GM03348 (cell line): Measurements from ENCODE around the gene VEZT.
A peak's percentile ranks its signal among the peaks of the same experiment; 100 is the strongest.
"Not testable (repeated sequence)": the region's sequence is repeated elsewhere in the genome, so short reads cannot be mapped to it uniquely, and the experiment has no call there.

ENCODE experiments used
- DNase-seq: peaks from one replicate; pipeline ENCODE4 v3.0.0; 2012; ENCODE audit warnings: low spot score

The VEZT gene

DNA sequence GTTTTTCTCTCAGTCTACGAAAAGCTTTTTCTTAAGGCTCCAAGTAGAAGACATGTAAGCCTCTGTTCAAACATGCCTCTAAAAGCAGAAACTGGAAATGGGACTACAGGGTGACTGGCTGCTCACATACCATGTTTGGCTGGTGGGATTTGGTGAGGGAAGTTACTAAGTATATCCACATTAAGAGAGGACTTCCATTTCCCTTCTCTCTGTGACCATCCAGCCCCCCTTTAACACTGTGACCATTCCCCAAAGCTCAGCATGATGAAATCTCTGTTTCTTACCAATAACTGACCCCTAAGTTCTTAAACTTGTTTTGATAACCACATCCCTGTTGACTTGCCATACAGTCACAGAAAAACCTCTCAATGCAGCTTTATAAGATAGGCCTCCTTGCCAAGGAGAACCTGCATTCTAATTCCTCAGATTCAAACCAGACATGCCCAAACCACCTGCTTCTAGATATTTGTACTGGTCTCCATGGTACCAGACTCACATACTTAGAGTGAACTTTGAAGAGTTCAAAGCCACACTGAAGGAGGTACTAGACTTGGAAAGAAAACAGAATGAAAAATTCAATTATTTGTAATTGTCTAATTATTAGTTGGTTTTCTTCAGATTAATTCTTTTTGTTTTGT, 102.2 kb downstream of the VEZT start:
- DNase-seq, result no peak

DNA sequence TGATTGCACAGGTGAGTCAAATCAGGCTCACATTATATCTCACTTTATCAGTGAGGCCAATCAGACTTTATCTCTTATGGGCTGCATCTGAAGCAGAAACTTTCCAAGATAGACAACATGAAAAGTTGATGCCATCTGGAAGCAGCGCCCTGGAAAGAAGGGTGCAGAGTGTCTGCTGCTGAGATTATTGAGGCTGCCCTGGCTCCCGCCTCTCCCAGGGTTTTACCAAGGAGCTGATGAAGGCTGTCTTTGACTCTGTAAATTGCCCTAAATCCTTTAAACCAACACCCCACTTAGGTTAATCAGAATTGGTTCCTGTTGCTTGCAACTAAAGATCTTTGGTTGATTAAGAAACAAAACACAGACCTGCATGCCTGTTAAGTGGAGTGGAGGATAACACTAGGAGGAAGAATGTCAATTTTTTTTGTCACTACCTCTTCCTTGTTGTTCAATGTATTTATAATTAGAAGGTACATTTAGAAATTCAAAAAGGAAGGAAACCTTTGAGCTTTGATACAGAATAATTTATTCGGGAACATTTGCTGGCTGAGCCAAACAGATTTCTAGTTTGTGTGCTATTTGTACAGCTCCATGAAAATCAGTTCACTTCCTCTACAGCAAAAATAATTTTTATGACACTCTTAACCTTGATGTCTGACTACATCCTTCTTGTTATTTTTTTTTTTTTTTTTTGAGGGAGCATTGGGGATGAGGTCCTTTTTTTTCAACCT, 104.1 kb downstream of the VEZT start:
- no peak for DNase-seq

DNA sequence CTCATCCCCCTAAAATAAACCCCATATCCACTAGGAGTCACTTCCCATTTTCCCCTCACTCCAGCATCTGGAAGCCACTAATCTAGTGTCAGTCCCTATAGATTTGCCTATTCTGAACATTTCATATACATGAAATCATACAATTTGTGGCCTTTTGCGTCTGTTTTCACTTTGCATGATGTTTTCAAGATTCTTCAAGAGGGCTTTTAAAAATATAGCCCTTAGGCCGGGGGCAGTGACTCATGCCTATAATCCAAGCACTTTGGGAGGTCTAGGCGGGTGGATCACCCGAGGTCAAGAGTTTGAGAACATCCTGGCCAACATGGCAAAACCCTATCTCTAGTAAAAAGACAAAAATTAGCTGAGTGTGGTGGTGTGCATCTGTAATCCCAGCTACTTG, 104.7 kb downstream of the VEZT start:
- no peak for DNase-seq

DNA sequence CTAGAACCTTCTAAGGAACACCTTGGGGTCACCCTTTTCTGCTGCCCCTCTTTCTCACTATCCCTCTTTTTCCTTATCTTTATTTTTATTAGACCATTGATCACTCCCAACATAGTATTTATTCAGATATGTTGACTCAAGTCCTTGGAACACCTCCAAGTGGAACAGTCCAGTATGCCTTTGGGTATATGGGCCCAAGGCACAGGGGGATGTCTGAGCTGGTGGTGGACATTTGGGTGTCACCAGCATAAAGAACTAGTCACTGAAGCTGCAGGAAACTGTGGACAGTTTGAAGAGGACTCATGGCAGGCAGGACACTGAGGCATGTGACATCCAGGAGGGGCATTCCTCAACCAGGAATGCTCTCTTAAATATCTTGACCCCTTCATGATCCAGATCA, 105.6 kb downstream of the VEZT start:
- no peak for DNase-seq

DNA sequence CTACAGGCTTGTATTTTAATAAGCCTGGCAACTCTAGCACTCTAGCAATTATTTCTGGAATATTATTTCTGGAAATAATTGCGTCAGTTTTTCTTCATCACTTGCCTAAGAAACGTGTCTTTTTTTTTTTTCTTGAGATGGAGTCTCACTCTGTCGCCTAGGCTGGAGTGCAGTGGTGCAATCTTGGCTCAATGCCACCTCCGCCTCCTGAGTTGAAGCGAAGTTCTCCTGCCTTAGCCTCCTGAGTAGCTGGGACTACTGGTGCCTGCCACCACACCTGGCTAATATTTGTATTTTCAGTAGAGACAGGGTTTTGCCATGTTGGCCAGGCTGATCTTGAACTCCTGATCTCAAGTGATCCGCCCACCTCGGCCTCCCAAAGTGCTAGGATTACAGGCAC, 106.6 kb downstream of the VEZT start:
- not testable (repeated sequence) for DNase-seq

DNA sequence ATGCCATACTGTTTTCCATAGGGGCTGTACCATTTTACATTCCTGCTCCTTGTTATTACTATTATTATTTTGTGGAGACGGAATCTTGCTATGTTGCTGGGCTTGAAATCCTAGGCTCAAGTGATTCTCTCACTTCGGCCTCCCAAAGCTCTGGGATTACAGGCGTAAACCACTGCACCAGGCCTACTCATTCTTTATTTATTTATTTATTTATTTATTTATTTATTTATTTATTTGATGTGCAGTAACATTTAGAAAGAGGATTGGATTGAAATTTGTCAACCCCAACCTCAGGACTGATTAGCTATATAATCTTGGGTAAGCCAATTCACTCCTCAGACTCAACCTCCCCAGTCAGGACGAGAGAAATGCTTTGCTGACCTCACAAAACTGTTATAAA, 107.9 kb downstream of the VEZT start:
- no peak for DNase-seq

DNA sequence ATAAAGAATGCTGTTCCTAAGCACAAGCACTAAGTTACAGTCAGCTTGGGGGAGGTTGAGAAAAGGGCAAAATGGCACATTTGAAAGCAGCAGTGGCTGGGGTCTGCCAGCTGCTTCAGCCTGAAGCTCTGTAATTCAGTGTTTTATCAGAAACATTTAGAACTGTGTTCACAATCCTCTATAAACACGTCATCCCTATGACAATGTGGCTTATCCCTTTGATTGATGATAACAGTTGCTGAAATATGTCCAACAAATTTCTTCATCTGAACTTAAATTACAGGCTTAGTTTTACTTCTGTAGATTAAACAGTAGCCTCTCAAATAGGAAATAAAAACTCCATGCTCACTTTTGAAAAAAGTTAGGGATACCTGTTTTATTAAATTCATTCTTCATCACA, 108.8 kb downstream of the VEZT start:
- peak; percentile 44 for DNase-seq

DNA sequence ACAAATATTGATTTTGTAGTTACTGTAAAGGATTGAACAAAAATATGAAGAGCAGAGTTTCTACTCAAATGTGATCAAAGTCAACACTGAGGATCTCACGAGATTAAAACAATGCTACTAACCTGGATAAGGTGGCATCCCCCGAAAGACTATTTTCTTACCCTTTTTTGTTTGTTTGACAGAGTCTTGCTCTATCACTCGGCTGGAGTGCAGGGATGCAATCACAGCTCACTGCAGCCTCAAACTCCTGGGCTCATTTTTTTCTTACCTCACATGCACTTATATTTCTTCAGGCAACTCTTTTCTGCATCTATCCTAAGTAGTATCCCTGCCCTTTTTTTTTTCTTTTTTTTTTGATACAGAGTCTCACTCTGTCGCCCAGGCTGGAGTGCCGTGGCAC, 109.2 kb downstream of the VEZT start:
- DNase-seq, result no peak

DNA sequence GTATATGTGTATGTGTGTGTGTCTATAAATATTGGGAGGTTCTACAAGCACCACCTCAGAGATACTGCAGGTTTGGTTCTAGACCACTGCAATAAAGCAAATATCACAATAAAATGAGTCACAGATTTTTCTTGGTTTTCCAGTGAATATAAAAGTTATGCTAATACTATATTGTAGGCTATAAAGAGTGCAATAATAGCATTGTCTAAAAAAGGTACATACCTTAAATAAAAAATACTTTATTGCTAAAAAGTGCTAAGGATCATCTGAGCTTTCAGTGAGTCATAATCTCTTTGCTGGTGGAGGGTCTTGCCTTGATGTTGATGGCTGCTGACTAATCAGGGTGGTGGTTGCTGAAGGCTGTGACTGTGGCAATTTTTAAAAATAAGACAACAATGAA, 111.1 kb downstream of the VEZT start:
- no peak for DNase-seq

DNA sequence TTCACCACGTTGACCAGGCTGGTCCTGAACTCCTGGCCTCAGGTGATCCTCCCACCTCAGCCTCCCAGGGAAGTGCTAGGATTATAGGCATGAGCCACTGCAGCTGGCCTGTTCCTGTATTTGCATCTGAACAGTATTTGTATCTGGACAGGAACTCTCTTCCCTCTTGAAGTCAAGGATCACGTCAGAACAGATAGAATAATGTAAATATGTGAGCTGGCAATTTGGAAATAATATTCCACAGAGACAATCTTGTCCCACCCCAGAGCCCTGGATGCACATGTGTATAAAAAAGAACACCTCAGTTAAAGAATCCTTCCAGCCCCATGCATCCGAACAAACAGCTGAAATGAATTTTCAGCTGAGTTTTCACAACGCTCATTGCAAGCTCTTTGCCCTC, 118.3 kb downstream of the VEZT start:
- DNase-seq, result no peak

DNA sequence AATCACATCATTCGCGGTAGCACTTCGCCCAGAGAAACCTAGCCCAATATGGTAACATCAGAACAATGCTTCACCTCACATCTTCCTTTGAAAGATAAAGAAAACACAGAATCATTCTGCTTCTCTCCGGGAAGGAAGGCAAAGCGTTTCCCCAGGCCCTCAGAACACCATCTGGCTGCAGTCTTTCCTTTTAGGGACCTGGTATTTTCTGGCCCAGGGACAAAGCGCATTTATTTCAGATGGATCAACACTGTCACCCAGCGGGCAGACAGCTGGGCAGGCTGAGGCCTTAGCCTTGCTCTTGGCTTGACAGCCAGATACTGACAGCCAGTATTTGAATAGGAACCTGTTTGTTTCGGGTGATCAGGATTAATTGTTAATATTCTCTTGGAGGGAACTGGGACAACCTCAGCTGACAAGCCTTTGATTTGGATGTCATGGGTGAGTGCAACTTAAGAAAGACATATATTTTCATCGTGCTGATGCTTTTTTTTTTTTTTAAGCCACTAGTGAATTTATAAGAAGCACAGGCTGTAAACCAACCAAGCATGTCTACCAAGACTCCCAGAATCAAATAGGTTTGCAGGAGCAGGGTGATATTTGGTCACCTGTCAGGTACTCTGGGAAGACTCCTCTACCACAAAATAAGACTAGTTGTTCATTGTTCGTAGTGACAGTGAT, 118.9 kb downstream of the VEZT start:
- peak; percentile 83 for DNase-seq

DNA sequence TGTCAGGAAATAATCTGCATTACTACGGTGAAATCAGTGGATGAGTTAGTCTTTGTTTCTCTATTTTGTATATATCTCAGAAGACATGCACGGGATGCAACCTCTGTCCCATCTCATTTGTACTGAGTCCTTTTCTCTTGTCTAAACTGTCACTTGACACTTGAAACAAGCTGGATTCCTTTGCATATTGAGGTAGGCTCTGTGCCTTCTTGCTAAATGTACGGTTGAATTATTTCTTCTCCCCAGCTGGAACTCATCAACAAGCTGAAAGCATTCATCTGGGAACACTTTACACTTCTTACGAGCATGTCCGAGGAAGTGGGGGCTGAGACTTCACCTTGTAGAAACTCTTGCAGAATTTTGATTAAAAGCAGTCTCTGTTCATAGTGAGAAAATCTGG, 119.5 kb downstream of the VEZT start:
- peak; percentile 55 for DNase-seq

DNA sequence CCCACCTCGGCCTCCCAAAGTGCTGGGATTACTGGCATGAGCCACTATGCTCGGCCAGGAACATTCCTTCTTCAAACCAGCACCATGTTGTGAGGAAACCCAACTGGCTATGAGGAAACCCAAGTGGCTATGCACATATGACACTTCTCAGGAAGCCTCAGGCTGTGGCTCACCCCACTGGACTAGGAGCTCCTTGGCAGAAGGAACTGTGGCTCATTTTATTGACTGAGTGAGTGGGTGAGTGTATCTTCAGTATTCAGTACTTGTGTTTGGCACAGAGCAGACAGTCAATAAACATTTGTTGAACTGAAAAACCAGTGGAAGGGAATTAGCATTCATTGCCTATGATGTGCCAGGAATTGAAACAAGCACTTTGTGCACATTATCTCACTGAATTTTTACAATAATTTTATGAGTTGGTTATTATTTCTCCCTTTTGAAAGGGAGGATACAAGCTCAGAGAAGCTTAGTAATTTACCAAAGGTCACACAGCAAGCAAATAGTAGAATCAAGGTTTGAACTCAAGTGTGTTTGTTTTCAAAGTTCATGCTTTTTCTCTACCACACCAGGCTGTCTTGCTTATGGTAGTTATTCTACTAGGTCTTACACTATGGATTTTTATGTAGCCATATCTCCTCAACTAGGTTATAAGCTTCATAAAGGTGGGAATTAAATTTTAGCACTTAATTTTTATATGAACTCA, 121.6 kb downstream of the VEZT start:
- no peak for DNase-seq

DNA sequence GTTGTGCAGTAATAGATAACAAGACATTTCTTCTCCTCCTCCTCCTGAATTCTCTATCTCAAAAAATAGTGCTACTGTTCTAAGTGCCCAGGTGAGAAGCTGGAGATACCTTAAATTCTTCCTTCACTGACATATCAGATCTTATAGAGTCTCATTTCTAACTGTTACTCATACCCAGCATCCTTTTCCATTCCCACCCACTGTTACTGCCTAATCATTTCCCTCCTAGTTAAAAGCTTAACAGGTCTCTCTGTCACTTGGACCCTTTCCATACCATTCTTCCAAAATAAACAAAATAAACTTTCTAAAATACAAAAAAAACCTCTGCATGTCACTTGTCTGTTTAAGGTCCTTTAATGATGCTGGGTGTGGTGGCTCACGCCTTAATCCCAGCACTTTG, 124.4 kb downstream of the VEZT start:
- no peak for DNase-seq

DNA sequence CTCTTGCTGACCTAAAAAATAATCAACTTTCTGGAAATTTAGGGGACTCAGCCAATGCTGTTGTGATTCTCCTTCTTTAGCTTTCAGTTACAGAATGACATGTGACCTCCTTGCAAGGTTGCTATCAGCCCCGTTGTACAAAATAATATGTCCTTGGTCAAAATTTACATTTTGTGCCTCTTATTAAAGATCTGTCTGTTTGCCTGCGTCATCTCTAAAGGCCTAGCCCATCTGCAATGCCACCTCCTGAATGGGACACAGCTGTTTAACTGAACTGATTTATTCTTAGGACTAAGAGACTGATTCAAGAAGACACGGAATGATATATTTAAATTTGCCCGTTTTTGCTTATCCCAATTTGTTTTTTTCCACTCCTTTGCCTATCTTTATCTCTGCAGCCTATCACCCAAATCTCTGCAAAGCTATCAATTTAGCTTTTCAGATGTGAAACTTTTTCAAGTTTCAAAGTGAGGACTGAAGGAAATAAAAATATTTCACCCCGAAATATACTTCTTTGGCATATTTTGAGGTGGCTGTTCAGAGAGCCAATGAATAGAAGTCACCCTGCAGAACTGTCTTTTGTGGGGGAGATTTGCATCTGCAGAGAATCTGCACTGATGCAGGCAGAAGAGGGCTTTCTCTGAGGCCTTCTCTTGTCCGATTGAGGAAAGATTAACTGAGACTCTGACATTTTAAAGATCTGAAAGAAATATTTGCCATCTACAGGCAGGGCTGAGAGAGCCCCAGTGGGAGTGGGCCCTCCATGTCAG, 126.0 kb downstream of the VEZT start:
- DNase-seq, result no peak

DNA sequence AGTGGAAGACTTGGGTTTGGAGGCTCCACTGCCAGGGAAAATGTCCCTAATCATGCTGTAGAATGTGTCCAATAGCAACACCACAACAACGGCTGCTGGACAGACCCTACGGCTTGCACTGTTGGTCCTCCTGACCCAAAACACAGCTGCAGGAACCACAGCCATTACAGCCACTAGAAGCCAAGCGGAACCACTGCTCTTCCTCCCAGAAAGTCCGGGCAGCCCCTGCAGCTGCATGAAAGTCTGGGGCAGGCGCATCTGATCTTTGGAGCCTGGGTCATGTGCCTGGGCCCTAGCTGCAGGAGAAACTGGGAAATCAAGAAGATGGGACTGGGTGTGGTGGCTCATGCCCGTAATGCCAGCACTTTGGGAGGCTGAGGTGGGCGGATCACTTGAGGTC, 131.7 kb downstream of the VEZT start:
- no peak for DNase-seq

DNA sequence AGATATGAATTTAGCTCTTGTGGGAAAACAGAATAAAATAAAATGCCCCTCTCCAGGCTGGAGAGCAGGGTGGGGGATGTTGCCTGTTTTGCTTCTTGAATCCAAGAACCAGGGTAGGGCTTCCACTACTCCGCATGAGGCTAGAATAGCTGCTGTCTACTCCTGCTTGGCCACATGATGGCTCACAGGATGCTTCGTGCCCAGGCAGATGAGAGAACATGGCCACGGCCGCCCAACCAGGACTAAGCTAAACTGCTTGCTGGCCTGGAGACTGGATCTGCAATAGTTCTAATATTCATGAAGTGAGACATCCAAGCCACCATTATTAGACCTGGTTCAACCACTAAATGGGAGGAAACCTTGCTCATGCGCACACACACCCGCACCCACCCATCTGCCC, 134.1 kb downstream of the VEZT start:
- peak; percentile 29 for DNase-seq
